Non-pigmented ciliary epithelial cell (primary cell): Measurements from ENCODE around the gene TK2.

Experiments
- DNase-seq: peaks from one replicate; pipeline ENCODE4 v3.0.0-alpha.2; 2010; ENCODE audit warnings: low read depth

The TK2 gene

GRCh38 chr16:66544016-66544757 lies 5.7 kb downstream of the TK2 start:
- no peak for DNase-seq

DNA sequence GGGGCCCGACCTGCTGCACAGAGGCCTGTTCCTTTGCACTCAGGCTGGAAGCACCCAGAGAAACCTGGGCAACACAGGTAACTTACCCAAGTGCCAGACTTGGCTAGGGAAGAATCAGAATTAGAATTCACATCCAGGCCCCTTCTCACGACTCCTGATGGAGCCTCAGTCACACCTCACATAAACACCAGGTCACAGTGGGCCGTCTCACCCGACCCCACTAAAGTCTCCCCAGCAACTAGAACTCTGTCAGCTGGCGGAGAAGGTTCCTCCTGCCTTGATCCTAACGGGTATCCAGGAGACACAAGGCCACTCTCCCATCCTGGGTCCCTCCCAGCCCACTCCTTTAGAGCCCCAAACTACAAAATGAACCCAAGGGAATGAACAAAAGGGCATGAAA lies 6.4 kb downstream of the TK2 start:
- no peak for DNase-seq

DNA sequence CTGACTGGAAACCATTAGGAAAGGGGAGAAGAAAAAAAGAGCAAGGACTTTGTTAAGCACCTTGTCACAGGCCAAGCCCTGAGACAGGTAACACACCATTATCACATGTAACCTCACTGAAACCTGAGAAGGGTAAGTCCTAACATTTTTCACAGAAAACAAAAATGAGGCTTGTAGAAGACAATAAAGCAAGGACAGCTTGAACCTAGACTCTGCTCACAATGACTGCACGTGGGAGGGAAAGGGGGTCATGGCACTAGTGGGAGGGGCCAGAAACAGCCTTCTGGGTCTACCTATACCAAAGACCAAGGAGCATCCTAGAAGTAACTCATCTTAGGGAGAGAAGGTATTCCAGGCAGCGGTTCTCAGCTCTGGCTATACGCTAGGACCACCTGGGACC lies 7.5 kb downstream of the TK2 start:
- no peak for DNase-seq

DNA sequence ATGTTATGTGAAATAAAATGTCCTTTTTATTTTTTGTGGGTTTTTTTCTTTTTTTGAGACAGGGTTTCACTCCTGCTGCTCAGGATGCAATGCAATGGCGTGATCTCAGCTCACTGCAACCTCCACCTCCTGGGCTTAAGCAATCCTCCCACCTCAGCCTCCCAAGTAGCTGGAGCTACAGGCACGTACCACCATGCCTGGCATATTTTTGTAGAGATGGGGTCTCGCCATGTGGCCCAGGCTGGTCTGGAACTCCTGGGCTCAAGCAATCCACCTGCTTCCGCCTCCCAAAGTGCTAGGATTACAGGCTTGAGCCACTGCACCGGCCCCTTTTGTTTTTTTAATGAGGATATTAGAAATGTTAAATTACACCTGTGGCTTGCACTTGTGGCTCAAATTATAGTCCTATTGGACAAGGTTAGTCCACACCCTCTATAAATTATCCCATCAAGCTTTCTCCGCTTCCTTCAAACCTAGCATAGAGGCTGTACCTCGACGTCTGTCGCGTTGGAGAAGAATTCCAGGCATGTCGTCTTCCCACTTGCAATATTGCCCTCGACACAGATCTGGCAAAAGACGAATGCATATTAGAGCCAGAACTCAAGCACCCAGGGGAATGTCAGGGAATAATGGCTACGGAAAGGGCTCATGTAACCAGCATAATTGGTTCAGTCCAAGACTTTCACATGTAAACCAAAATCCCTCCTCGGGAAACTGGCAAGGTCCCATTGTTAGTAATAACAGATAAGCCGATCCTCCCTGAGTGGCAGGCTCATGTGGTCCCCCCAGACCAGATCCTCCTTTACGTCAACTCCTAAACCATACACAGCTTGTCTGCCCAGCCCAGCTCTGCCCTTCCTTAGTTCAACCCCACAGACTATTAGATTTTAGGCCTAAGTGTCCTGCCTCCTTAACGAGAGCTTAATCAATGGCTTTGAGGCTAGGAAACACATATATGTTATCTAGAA lies 8.2 kb downstream of the TK2 start:
- no peak for DNase-seq

GRCh38 chr16:66539623-66540469 lies 10.1 kb downstream of the TK2 start:
- DNase-seq = peak; percentile 71

DNA sequence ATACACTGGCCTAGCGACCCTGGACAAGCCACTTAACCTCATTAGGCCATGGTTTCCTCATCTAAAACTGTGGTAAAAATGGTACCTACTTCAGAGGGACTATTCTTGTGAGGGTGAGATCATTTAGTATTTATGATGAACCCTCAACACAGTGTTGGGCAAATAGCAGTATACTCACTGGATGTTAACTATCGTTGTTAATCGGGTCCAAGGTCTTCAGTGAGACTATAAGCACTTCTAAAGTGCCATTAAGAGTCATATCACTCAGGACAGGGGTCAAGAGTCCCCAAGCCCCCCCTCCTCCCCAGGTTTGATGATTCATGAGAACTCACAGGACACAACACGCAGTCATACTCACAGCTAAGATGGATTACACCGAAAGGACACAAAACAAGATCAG lies 11.0 kb downstream of the TK2 start:
- DNase-seq = no peak

DNA sequence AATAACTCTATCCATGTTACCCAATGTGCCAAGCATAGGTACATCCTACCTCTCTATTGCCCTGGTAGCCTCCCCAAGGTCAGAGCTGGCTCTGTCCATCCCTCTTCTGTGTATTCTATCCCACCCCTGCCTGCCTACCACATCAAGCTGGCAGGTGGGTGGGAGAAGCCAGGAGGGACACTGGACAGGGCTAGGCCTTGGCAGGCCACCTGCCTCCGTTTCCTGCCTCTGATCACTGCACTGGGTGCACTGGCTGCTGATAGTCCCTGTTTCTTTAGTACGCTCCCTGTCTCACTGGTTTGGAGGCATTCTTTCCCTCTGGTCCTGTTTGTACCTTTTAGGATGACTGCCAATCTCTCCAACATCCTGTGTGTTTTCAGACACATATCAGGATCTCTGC lies 12.7 kb downstream of the TK2 start:
- no peak for DNase-seq

DNA sequence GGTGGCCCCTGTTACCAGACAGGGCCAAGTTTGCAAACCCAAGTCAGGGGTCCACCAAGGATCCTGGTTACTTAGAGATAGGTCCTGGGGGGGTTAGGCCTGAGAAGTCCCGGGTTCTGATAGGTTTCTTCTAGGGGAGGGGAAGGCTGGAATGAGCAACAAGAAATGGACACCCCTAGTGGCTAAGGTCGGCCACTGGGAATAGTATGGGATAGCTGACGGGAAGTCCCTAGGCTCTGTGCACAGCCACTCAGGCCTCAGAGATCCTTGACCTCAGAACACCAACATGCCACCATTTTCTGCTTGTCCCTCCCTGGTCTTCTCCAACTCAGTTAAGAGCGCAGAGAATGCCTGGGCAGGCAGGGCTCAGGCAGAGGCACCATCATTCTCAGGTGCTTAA lies 13.4 kb downstream of the TK2 start:
- DNase-seq = no peak

DNA sequence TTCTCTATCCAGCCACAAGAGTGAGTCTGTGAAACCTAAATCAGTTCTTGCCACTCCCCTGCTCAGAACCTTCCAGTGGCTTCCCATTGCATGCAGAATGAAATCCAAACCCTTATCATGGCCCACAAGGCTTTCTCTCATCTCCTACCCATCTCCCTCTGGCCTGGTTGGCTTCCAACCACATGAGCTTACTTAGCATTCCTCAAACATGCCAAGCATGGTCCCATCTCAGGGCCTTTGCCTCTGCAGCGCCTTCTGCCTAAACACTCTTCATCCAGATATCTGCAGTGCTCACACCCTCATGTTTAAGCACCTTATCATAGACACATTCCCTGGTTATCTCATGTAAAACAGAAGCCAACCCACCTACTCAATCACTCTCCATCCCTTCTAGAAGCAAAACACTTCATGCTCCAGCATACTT lies 15.5 kb downstream of the TK2 start:
- DNase-seq = no peak

DNA sequence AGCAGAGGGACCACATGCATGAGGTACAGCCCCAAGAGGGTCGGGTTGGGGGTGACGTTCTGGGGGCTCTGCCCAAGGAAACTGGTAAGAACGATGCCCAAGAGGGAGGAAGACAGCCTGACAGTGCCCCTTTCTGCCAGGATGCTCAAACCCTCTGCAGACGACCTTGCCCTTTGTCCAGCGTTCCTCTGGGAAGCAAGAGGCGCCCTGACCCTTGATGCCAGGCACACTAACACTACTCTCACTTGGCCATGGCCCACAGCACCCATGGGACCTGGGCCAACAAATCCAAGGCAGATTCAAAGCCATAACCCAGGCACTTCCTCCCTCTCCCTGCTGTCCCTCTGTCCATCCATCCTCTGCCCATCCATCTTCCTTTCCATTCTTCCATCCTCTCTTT lies 20.4 kb downstream of the TK2 start:
- DNase-seq = no peak

- DNase-seq = no peak
Observed at GRCh38 chr16:66528294-66528693, 21.6 kb downstream of the TK2 start.

GRCh38 chr16:66525396-66526180 lies 24.3 kb downstream of the TK2 start:
- DNase-seq = peak; percentile 73

DNA sequence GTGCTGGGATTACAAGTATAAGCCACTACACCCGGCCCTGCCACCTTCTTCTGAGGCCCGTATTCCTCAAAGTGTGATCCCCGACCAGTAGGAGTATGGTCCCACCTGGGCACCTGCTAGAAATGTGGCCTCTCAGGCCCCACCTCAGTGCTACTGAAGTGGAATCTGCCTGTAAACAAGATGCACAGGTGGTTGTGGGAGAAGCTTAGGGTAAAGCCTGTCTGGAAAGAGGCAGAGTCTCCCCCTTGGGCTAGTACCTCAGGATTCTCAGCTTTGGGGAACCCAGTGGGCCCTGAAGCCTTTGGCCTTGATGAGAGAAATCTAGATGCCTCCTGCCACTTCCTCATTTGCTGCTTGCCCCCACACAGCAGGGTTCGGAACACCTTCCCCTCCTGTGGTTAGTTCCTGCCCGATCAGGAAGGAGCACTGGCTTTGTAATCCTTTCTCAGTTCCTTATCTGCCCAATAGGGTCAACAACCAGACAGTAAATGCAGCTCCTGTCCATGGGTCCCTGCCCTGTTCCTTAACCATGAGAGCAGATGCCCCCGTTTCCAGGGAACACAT lies 25.2 kb downstream of the TK2 start:
- no peak for DNase-seq

GRCh38 chr16:66523861-66524354 lies 26.0 kb downstream of the TK2 start:
- DNase-seq = no peak

DNA sequence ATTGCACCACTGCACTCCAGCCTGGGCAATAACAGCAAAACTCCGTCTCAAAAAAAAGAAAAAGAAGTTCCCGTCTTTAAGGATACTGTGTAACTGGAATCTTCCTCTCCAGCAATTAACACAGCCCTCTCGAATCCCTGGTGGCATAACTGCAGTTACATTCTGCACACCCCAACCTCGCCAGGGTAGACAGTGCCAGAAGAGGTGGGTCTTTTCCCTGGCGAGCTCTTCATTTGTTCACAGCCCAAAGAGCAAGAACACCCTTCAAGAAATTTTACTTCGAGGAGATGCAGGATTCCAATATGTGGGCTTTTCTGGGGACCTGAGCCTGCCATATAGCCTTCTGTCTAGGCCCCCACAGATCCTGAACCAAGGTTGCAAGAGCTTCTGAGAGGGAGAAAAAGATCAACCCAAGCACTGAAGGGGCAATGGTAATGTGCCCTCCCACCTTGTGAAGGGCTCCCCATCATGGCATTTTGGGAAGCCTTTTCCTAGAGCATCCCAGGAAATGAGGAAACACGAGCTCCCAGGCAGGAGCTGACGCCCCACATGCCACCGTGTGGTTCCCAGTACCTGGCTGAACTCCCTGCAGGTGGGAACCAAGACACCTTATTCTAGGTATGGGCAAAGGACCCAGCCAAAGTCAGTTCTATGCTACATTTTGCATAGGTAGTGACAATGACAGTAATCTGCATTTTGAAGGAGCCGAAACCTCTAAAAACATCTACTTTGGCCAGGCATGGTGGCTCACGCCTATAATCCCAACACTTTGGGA lies 26.9 kb downstream of the TK2 start:
- DNase-seq = no peak

- peak; percentile 93 for DNase-seq
Observed at GRCh38 chr16:66521951-66522771, 27.8 kb downstream of the TK2 start.

DNA sequence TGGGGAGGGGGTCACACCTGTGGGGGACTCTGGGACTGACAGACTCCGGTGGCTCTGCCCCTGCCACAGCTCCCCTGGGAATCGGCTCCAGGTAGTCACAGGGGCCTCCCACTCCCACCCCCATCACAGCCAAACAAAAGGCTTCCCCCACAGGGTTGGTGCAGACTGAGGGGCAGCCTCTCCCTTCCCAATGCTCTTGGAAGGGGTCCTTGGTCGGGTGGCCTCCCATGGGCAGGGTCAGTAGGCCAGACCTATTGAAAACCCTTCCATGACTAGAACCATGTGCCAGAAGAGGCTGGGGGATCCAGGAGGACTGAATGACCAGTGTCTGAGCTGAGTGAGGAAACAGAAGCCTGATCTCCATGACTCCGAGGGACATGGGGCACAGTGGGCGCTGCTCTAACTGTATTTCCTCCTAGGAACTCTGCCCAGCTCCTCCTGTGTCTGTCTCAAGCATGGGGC lies 28.6 kb downstream of the TK2 start:
- DNase-seq = no peak

DNA sequence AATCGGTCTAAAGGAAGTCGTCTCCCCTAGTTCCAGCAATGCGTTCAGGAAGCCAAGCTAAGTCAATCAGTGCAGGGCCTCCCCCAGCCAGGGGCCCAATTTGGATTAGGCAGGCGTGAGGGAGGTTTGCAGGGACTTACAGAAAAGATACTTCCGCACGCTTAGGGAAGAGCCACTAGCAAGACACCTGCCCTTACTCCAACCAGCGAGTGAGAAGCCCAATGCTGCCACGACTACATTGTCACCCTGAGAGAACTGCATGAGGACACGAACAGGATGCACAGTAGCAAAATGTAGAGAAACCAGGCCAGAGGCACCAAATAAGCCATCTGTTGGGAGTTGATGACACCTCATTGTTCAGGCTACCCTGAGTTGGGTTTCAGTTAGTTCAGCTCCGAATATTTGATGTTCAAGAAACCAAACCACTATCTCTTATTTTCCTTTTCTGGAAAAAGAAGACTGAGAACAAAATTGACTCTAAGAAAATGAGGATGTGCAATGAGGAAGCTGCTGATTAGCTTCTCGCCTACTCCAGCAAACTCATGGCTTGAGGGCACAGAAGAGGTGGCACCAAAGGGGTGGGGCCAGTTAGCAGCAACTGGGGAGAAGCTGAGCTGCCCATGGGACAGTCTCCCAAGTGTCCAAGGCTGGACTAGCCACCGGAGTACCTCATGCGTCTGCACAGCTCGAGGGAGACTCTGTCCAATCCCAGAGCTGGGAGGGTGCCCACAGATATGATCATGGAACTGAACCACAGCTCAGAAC lies 29.3 kb downstream of the TK2 start:
- DNase-seq = no peak
